ENCODE measurements around the gene PPIL3. TPM values are rescaled to one million over a fixed set of nuclear protein-coding genes. Genes with fewer than 3 reads are reported as not detected.

The PPIL3 gene
- total and polyA plus RNA-seq, 9 of the 15 experiments (the other 6 are each of a cell fraction or from before 2014, with no cell fraction given) = 22.4 to 66.2 (median 49.0) TPM

- no peak for TF ChIP-seq ZNF398 (CRISPR knock-in tag; IDR thresholded peaks at IDR 0.05)
- TF ChIP-seq E2F6 (IDR thresholded peaks at IDR 0.05; ENCODE audit: borderline replicate concordance in 1 of 2, extremely low read depth in 1 of 2, insufficient read depth in 1 of 2, insufficient read length in 1 of 2, low read depth in 1 of 2, low read length in 1 of 2, poor library complexity in 1 of 2, severe bottlenecking in 1 of 2) = no peak
- TF ChIP-seq GATA2 (CRISPR knock-in tag; IDR thresholded peaks at IDR 0.05) = no peak
- no peak for TF ChIP-seq NRF1 (conservative IDR thresholded peaks at IDR 0.05 in 1 of 2, IDR thresholded peaks at IDR 0.05 in 1 of 2)
- no peak for TF ChIP-seq CCAR2 (IDR thresholded peaks at IDR 0.05; ENCODE audit: low read depth, low read length)
- TF ChIP-seq ZBTB11 (CRISPR knock-in tag; IDR thresholded peaks at IDR 0.05) = peak in 1 of 3 experiments; percentile 77; a peak in 2 of 6 replicates
- TF ChIP-seq SMC3 (conservative IDR thresholded peaks at IDR 0.05; ENCODE audit: insufficient read depth, low read depth, low read length) = peak; percentile 74
- no peak for TF ChIP-seq TAF15 (IDR thresholded peaks at IDR 0.05; ENCODE audit: low read depth, low read length)
- no peak for TF ChIP-seq ELF4 (CRISPR knock-in tag; IDR thresholded peaks at IDR 0.05)
- no peak for TF ChIP-seq CREBBP (IDR thresholded peaks at IDR 0.05; ENCODE audit: low read depth, low read length)
- TF ChIP-seq E4F1 (CRISPR knock-in tag; IDR thresholded peaks at IDR 0.05; ENCODE audit: borderline replicate concordance) = no peak
- peak; percentile 69; the same call in 1 of the 2 replicates for TF ChIP-seq STAG1 (CRISPR knock-in tag; IDR thresholded peaks at IDR 0.05; ENCODE audit: borderline replicate concordance)
These were observed 16.9 kb upstream of the PPIL3 start (continued) for GRCh38 chr2:200905618-200906296.
